GM19324 (cell line): ENCODE data around the gene RNFT2.
"Not testable (repeated sequence)": the region's sequence is repeated elsewhere in the genome, so short reads cannot be mapped to it uniquely, and the experiment has no call there.

Experiments
- ATAC-seq: cut with Tn5 transposase; IDR thresholded peaks from one replicate; pipeline ENCODE4 v1.9.1; 2021; ENCODE audit warnings: mild to moderate bottlenecking, moderate library complexity; ENCODE audit not compliant: unreplicated experiment, low FRiP score

The RNFT2 gene

DNA sequence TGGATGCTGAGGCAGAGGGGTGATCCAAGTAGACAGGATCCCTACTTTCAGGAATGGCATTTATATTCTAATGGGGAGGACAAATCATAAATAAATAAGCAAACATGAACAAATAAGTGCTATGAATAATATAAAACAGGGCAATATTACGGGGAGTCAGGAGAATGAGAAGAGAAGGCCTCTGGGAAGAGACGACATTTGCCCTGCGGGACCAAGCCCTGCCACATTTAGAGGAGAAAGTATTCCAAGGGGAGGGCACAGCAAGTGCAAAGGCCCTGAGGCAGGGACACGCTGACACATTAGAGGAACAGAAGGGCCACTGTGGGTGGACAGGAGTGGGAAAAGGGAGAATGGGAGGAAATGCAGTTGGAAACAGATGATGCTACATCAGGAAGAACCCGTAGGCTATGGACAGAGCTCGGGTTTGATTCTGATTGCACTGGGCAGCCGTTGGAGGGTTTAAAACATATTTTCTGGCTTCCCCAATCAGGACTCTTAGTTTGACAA lies 1.3 kb downstream of the RNFT2 start:
- no peak for ATAC-seq

DNA sequence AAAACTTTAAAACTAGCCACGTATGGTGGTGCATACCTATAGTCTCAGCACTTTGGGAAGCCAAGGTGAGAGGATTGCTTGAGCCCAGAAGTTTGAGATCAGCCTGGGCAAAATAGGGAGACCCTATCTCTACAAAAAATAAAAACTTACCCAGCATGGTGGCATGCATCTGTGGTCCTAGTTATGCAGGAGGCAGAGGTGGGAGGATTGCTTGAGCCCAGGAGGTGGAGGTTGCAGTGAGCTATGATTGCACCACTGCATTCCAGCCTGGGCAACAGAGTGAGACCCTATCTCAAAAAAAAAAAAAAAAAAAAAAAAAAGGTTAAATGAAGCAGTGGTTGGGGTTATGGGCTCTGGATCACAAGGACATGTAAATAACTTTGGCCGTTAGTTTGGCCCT lies 4.7 kb downstream of the RNFT2 start:
- ATAC-seq = not testable (repeated sequence)

DNA sequence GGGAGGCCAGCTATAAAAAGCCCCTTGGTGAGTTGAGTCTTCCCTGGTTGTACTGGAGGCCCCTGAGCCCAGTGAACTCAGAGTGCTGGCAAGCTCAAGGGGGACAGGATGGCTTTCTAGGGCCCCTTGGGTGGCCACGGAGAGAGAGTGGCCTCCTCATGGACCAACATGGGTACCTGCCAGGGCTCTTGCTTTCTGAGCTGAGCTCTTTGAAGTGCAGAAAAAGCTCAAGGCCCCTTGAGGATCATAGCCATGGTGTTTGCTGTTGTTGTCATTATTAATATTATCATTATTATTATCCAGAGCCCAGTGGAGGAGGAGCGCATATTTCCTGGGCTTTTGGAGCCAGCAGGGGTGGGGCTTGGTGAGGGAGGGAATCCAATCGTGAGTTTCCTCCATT lies 6.7 kb downstream of the RNFT2 start:
- ATAC-seq = no peak

DNA sequence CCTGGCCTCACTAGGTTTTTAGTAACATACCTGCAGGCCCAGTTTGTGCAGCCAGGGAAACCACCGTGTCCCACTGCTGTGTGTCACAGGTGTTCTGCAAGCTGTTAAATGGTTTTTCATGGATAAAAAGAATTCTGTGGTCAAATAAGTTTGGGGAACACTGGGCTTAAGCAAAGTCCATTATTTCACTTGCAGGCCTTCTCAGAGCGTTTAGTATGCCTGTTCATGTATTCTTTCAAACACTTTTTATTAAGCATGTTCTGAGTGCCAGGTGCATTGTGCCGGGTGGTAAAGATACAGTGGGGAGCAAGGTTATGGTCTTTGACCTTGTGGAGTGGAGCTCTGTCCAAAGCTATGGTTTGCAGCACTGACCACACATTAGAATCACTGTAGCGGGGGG lies 7.4 kb downstream of the RNFT2 start:
- no peak for ATAC-seq

DNA sequence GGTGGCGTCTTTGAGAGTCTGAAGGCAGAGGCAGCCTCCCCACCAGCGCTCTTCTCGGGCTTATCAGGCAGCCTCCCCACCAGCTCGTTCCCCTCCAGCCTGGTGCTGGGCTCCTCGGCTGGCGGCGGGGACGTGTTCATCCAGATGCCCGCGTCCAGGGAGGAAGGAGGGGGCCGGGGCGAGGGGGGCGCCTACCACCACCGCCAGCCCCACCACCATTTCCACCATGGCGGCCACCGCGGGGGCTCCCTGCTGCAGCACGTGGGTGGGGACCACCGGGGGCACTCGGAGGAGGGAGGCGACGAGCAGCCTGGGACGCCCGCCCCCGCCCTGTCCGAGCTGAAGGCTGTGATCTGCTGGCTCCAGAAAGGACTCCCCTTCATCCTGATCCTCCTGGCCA lies 11.8 kb downstream of the RNFT2 start:
- no peak for ATAC-seq

DNA sequence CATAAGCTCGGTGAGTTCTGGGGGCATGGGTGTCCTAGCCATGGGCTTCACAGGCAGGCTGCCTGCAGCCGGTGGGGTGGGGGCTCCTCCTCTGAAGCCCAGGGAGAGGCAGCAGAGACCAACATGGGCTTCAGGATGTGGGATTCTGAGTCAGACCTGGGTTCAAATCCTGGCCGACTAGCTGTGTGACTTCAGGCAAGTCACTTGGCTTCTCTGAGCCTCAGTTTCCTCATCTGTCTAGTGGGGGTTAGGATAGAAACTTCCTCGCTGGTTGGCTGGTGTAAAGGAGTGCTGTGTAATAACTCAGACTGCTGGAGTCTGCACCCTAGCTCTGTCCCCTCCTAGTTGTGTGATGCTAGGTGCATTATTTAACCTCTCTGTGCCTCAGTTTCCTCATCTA lies 12.2 kb downstream of the RNFT2 start:
- no peak for ATAC-seq

DNA sequence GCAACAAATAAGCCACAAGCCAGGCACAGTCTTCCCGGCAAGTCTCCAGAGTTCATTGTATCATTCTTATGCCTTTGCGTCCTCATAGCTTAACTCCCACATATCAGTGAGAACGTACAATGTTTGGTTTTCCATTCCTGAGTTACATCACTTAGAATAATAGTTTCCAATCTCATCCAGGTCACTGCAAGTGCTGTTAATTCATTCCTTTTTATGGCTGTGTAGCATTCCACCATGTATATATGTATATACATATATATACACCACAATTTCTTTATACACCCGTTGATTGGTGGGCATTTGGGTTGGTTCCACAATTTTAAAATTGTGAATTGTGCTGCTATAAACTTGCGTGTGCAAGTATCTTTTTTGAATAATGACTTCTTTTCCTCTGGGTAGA lies 16.0 kb downstream of the RNFT2 start:
- ATAC-seq = not testable (repeated sequence)

DNA sequence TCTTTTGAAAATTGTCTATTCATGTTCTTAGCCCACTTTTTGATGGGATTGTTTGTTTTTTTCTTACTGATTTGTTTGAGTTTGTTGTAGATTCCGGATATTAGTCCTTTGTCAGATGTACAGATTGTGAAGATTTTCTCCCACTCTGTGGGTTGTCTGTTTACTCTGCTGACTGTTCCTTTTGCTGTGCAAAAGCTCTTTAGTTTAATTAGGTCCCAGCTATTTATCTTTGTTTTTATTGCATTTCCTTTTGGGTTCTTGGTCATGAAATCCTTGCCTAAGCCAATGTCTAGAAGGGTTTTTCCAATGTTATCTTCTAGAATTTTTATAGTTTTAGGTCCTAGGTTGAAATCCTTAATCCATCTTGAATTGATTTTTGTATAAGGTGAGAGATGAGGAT lies 16.7 kb downstream of the RNFT2 start:
- ATAC-seq = not testable (repeated sequence)

DNA sequence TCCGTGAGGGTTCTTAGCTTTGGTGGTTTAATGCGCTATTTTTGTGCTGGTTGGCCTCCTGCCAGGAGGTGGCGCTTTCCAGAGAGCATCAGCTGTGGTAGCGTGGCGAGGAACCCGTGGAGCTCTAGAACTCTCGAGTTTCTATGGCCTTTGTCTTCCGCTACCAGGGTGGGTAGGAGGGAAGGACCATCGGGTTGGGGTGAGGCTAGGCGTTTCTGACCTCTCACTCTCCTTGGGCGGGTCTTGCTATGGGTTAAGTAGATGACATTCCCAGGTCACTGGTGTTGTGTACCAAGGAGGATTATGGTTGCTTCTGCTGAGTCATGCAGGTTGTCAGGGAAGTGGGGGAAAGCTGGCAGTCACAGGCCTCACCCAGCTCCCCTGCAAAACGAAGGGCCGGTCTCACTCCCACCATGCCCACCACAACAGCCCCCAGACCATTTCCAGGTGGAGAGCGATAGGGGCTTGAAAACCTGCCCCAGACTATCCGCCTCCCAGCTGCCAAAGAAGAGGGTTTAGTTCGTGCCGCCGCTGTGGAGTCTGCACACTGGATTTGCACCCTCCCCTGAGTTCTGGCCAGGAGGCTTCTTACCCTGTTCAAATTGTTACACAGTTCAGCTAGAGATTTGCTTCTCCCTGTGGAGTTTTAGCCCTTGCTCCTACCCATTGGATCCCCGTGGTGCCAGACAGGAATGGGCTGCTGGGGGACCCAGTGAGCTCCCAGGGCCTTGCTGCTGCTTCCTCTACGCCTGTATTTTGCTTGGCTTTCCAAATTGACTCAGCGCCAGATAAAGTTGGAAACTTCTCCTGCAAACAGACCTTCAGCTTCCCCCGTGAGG lies 21.9 kb downstream of the RNFT2 start:
- ATAC-seq = no peak

DNA sequence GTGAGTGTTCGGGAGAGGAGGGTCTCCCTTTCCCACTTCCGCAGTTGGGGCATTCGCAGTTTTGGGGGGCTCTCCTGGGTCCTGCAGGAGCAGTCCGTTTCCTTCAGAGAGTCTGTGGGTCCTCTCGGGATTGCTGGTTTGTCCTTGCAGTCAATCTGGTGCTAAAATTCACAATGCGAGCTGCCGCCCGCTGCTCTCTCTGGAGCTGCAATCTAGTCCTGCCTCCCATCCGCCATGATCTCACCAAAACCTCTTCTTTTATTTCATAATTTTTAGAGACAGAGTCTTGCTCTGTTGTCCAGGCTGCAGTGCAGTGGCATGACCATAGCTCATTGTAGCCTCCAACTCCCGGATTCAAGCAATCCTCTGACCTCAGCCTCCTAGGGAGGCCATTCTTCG lies 22.5 kb downstream of the RNFT2 start:
- ATAC-seq = no peak

DNA sequence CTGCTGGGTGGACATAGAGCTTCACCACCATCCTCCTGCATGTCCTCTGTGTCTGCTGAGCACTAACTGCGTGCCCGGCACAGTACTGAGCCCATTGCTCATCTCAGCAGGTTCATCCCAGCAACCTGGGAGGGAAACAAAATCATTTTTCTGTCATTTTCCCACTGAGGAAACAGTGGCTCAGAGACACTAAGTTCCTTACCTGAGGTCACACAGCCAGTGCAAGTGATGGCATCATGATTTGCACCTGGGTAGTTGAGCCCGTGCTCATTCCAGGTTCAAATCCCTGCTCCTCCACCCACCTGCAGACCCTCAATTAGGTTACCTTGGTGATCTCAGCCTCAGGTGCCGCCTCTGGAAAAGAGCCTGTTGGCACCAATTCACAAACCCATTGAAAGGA lies 23.4 kb downstream of the RNFT2 start:
- ATAC-seq = no peak

DNA sequence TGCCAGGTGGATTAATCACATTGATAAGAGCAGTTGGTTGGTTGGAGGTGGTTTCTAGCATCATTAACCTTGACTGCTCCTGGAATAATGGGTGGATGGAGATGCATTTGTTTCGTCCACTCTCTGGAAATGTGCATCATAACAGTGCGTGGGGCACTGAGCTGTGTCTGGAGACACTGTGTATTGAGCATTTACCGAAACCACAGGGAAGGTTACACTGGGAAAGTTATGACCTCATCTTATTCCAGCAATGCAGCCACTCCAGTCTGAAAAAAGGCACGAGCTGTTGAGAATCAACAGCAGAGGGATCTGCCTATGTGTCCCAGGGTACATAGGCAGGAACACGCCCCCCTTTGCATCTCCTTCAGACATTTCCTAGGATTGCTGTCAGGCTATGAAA lies 27.2 kb downstream of the RNFT2 start:
- no peak for ATAC-seq

DNA sequence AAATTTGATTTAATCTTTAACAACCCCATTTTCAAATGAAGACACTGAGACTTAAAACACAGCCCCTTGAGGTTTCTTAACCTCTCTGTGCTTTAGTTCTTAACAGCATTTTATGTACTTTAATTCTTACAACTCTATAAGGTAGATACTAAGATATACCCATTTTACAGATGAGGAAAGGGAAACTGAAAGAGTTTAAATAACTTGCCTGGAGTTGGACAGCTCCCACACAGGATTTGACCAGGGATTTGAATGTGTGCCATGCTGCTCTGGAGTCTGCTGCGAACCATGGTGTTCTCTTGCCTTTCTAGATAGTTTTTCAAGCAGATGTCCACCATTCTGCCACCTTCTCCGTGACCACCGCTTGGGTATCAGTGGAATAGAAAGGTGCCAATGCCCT lies 28.2 kb downstream of the RNFT2 start:
- ATAC-seq = no peak

DNA sequence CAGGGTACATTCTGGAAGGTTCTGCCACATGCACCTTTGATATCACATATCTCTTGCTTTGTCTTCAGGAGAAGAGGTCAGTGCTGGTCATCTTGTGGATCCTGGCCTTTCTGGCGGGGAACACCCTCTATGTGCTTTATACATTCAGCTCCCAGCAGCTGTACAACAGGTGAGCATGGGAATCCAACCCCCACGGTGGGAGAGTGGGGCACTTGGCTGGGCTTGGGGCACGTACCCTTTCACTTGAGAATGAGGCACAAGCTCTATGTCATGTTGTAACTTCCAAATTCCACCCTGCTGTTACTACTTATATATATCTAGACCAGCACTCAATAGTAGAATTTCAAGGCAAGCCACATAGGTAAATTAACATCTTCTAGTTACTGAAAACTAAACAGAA lies 28.6 kb downstream of the RNFT2 start:
- no peak for ATAC-seq

DNA sequence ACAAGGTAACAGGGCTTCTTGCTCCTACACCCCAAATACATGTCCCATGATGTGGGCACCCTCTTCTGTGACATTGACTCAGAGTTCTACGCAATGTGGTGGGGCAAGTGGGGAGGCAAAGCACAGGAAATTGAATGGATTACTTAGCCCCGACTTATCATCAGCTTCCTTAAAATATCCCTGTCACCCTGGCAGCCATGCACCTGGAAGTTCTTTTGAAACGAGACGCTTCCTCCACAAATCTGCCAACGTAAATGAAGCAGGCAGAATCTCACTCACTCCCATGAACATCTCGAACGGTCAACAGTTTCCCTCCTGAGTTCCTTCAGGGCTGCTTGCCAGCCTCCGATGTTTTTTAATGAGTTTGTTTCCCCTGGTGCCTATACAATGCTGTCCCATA lies 33.5 kb downstream of the RNFT2 start:
- ATAC-seq = no peak

DNA sequence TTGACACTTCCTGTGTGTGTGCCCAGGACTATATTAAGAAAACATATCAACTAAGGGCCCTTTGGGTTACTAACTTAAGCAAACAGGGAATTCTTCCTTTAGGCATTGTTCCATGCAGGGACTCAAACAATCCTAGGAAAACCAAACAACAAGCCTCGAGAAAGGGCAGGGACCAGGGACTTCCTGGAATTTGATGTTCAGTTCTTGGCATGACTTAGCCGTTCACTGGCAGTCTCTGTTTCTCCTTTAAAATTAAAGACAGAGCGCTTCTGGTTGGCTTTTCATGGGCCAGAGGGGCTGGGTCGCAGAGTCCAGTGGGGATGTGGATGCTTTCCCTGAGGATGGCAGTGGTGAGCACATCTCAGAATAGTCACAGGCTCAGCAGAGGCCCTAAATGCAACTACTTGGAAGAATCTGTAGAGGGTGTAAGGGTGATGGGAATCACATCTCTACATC lies 35.2 kb downstream of the RNFT2 start:
- ATAC-seq = no peak

DNA sequence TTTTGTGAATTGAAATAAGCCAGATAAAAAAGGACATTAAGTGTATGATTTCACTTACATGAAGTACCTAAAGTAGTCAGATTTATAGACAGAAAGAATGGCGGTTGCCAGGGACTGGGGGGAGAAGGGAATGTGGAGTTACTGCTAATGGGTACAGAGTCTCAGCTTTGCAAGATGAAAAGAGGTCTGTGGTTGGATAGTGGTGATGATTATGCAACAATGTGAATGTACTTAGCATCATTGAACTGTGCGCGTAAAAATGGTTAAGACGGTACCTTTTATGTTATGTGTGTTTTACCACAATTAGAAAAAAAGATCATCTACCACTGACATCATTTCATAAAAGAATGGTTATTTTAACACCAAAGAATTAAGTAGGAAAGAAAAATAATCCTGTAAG lies 35.9 kb downstream of the RNFT2 start:
- ATAC-seq = no peak

DNA sequence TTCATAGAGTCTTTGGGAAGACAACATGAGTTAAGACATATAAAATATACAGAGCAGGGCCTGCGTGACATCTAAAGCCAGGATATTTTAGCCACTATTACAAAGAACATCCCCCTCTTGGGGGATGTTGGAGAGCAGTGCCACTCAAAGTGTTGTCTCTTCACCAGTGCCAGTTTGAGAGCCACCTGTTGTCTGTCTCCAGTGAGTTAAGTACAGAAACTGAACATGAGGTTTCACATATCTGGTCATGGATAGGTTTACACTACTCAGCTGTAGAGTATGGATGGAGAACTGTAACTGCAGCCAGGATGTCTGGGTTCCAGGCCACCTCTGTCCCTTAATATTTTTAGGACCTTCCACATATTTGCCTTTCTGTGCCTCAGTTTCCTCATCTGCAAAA lies 39.1 kb downstream of the RNFT2 start:
- no peak for ATAC-seq

DNA sequence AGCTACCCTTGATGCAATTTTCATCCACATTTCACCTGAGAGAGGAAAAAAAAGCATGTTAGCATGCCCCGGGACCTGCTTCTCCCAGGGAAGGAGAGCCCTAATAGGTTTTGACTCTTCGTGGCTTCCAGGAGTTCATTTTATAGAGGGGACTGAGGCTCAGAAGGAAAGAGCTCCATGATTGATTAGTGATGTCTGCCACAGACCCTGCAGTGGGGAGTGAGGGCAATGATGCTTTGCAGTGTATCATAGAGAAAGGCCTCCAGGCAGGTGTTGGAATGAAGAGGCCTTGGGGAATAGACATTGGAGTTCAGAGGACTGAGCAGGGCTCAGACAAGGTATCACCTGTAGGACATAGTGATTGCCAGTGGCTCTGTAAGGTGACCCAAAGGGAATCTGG lies 41.5 kb downstream of the RNFT2 start:
- no peak for ATAC-seq

DNA sequence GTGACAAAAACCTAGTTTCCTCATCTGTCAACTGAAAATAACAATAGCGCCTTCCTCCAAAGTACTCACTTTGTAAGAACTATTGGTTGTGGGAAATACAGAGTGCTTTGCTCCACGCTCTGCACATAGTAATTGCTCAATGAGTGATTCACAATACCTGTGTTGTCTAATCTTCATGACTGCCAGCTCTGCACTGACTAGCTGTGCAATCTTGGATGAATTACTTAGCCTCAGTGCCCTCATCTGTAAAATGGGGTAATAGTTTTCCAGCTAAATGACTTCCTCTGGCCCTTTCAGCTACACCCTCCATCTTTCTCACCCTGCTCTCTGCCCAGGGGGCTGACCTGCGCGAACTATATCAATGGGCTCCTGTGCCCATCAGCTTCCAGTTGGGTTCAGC lies 42.8 kb downstream of the RNFT2 start:
- no peak for ATAC-seq

DNA sequence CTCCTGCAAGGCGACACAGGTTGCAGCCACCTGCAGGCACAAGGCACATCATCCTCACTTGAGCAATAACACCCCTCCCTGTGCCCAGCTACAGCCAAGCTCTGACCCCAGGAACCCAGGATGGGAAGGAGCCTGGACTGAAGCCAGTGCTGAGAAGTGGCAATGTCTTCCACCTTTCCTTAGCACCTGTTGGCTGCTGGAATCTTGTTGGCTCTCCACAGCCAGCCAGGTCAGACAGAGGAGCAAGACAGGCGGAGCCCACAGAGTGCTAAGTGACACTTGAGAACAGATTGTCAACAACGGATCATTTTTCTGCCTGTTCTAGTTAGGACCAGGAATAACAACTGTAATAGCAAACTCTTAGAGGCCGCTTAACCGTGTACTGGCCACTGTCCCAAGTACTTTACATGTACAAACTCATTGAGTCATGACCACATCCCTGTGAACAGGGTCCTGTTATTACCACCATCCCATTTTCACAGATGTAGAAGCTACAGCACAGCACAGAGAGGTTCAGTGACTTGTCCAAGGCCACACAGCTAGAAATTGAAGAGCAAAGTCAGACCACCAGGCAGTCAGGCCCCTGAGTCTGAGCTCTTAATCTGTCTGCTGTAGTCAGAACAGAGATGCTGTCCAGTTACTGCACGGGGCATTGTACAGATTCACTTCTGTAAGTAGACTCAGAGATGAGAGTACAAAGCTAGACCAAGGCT lies 45.6 kb downstream of the RNFT2 start:
- ATAC-seq = no peak

DNA sequence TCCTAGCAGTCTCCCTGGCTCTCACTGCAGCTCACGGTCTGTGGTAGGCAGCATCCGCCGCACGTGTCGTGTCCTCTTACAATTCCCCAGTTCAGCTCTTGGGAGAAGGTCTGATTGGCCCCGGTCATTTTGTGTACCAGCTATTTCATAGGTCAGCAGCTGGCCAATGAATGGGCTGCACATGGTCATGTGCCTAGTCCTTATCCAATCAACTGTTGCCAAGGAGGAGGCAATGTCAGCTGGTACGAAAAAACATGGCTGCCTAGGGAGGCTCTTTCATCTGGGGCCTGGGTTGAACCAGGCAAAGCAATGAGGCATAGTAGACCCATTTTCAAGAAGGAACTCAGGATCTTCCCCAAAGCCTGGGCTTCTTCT lies 46.1 kb downstream of the RNFT2 start:
- no peak for ATAC-seq
